Adrenal gland (tissue), 5 donors: ENCODE measurements around the gene SH2B2.
"Not testable (repeated sequence)": the region's sequence is repeated elsewhere in the genome, so short reads cannot be mapped to it uniquely, and the experiment has no call there.

Experiments used
- CTCF ChIP-seq, 6 experiments: fragments of 450-650 bp in 4 of 6; fragments of 200-600 bp in 2 of 6; sonication (generic) in 1 of 6; IDR thresholded peaks; 1 replicate in 5 of 6; 2 replicates in 1 of 6; pipeline versions ENCODE4 v1.5.1 to v1.8.0; 2016 to 2021; ENCODE audit warnings: antibody characterized with exemption in 6 of 6, mild to moderate bottlenecking in 2 of 6, moderate library complexity in 1 of 6
- POLR2A ChIP-seq, 2 donors: fragments of 450-650 bp; IDR thresholded peaks; one replicate each; pipeline ENCODE4 v1.6.1; 2017; ENCODE audit warnings: antibody characterized with exemption in 2 of 2, mild to moderate bottlenecking in 2 of 2, moderate library complexity in 1 of 2
- donor health status: DM: no; HTN: no; CAD: no.

- TF ChIP-seq POLR2A, CTCF (IDR thresholded peaks at IDR 0.05): not testable (repeated sequence)
Measured at GRCh38 chr7:102330666-102331460, 44.2 kb downstream of the SH2B2 start.
